Measurements from ENCODE around the gene ZBTB21. TPM values are rescaled to one million over a fixed set of nuclear protein-coding genes. Genes with fewer than 3 reads are reported as not detected.

The ZBTB21 gene
- total RNA-seq, 4 donors from 2014 or later = 7.0 to 18.4 (median 12.4) TPM

DNA sequence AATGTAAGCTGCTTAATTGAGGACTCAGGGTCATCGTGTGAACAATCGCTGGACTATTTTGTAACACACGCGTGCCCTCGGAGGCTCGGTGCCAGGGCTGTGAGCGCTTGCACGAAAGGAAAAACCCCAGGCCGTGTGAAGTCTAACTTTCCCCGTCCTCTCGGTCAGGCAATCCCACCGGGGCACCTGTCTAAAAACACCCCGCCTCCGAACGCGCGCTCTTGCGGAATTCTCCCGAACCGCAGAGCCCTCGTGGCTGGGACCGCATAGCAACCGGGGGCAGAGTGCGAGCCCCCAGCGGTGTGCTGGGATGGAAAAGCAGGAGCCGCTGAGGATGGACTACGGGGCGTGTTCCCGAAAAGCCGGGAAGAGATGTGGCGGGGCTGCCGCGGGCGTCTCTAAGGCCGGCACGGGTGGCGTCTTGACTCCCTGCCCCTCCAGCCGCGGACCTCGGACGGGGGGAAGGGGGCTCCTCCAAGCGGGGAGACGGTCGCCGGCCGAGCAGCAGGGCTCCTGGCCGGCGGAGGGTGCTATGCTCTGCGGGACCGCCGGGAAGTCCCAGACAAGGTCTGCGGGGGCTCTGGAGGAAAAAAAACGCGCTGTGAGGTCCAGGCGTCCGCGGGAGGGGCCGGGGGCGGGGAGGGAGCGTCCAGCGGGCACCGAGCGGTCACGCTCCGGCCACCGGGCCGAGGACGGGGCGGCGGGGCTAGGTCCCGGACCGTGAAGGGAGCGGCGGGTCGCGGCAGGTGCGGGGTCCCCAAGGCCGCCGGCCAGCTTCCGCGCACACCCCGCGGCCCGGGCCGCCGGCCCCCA is 936 bp downstream of the ZBTB21 start:
- TF ChIP-seq CTCF (IDR thresholded peaks at IDR 0.05; ENCODE audit: low read depth) = no peak

DNA sequence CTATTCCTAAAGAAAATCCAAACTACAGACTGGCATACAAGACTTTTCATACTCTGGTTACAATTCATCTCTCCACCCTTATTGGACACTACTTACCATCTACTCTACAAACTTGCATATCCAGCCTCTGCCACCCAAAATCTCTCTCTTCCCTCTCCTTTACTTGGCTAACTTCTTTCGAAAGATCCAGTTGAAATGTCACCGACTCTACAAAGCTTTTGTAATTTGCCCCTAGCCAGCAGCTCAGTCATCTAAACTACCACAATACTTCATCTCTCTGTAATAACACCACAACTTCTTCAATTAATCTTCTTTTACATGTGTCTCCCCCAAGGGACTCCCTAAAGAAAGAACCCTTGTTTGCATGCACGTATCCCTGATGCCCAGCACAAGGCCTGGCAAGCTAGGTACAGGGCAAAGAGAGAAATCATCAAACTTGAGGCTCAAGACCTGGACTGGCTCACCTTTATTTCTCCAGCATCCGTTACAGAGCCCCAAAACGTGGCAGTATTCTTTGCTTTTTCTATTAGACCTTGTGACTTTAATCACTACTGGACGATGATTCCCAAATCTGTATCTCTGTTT is 2.7 kb downstream of the ZBTB21 start:
- TF ChIP-seq CTCF (IDR thresholded peaks at IDR 0.05; ENCODE audit: low read depth) = no peak

DNA sequence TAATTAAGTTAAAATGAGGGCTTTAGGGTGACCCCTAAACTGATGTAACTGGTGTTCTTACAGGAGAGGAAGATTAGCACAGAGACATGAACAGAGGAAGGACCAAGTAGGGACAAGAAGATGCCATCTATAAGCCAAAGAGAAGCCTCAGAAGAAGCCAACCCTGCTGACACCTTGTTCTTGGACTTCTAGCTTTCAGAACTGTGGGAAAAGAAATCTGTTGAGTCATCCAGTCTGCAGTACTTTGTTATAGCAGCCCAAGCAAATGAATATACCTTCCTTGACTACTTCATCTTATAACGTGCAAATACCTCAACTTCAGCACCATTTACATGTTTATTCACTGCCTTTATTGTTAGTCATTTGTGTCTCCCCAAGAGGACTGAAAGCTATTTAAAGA is 3.4 kb downstream of the ZBTB21 start:
- TF ChIP-seq CTCF (IDR thresholded peaks at IDR 0.05; ENCODE audit: low read depth) = no peak

DNA sequence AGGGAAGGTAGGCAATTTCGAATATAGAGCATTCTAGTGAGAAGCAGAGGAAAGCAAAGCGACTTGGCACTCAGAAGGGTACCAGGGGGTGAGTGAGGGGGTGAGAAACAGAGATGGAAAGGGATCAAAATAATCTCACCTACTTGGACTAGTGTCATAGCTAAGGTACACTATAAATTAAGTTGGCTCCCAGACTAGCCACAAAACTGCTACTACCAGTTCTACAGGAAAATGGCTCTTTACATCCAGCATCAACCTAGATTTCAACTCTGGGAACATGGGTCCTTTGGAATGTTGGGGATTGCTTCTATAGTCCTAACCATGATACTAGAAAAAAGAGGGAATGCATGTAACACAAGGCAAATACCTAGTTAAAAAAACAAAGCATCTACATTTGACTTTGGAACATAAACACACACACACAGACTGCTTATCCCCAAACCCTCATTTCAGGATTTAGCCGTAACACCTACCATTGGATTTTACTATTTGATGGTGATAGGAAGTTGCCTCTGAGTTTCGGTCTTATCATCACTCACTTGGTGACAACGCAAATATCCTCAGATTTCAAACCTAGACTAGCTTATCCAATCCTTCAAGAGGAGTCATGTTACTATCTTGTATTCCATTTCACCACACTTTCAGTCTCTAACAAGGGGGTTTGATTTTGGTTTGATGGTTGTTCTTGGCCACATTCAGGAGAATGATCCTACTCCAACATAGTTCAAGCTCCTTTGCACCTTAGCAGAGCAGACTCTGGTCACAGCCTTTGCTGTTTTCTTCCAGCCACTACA is 5.6 kb downstream of the ZBTB21 start:
- TF ChIP-seq CTCF (IDR thresholded peaks at IDR 0.05; ENCODE audit: low read depth) = no peak

DNA sequence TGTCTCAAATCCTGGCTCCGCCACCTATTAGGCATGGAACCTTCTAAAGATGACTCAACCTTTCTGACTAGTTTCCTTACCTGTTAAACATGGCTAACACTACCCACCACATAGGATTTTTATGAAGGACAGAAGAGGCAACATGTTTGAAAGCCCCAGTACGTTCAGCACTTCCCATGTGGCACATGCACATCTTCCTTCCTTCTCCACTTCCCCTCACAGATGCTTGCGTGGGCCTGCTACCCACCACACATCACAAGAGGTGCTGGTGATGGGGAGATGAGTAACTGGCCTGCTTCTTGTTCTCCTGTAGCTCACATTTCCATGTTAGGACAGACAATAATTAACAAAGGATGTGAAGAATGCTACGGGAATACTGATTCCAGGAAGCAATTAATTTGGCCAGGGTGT is 7.1 kb downstream of the ZBTB21 start:
- no peak for TF ChIP-seq CTCF (IDR thresholded peaks at IDR 0.05; ENCODE audit: low read depth)

DNA sequence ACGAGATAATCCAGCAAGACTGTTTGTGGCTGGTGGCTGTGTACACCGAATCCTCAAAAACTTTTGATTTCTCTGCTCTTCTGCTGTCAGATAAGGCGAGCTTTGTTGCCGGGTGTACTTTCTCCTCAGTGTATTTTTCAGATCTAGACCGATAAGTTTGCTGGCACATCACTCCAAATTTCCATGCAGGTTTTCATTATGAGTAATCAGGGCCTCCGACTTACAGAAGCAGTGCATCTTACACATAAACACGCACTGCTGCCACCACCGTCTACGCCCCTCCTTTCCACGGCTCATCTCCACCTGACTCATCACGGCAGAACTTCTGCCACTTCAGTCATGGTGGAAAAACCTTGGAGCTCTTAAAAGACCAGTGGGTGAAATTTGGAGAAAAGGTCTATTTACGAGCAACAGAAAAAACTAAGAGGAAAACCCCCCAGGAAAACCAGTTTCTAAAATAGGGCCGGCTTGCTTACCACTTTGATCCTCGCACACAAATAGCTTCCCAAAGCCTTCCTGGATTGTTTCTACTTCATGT is 7.7 kb downstream of the ZBTB21 start:
- no peak for TF ChIP-seq CTCF (IDR thresholded peaks at IDR 0.05; ENCODE audit: low read depth)

DNA sequence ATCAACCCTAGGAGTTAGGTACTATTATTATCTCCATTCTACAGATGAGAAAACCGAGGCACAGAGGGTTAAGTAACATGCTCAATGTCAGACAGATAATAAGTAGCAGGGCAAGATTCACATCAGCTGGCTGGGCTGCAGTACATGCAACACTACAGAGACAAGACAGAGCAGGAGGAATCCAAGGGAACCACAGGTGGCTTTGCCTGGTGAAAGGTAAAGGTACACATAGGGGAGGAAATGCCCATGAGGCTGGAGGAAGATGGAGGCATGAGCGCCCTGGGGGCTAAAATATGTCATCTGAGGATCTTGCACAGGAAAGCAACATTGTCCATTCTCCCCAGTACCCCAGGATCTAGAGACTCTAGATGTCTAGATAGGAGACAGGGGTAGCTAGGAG is 8.4 kb downstream of the ZBTB21 start:
- TF ChIP-seq CTCF (IDR thresholded peaks at IDR 0.05; ENCODE audit: low read depth) = no peak

Data from subcutaneous adipose tissue (tissue), 4 donors.